ENCODE data around the gene CREBZF. TPM values are rescaled to one million over a fixed set of nuclear protein-coding genes. Genes with fewer than 3 reads are reported as not detected.

CREBZF gene
- total RNA-seq, 1 experiment from 2014 or later, result 60.3 TPM

DNA sequence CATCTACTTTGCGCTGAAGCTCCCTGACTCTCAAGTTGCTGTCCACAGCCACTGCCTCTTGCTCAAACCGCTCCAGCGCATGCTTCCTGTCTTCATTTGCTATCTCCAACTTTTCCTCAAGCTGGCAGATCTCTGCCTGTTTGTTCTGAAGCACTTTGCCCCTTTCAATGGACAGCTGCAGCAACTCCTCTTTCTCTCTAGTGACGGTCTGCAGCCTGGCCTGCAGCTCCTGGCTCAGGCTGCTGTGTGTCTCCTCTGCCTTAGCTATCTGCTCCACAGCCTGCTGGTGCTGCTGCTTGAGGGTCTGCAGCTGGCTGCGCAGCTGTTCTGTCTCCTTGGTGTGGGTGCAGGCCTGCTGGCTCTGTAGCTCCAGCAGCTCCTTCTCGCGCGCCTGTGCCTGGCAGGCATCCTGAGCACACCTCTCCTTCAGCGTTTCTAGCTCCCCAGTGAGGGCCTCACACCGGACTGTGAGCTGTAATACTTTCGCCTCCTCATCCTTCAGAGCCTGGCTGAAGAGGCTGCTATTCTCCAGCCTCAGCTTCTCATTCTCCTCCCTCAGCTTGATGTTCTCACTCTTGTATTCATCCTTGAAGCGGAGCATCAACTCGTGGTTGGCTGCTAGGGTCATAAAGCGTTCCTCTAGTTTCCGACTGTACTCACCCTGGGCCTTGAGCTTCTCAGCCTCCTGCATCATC is 20.3 kb upstream of the CREBZF start:
- intact Hi-C loops (cut with micrococcal nuclease; ENCODE audit: unreplicated experiment), result no loop called here
- Histone ChIP-seq H4K20me1 (ENCODE audit: insufficient read depth) (no peaks in the 10 kb centered on the region), H3K9me3 (ENCODE audit: insufficient read depth, low read depth) (no peaks in the 10 kb centered on the region), H3K27me3 (ENCODE audit: insufficient read depth, low read depth) (no peaks in the 10 kb centered on the region), H3K27ac (no peak overlapping the region), H3K4me3 (no peak overlapping the region), H2AFZ (no peak overlapping the region), H3K4me2 (no peak overlapping the region), H3K4me1 (replicated peaks; ENCODE audit: insufficient read depth) (peaks cover 8% of the 10 kb centered on the region; the same call in 1 of the 2 replicates), H3K9me2 (ENCODE audit: insufficient read depth) (no peaks in the 10 kb centered on the region), H3F3A (ENCODE audit: insufficient read depth, low read depth) (no peaks in the 10 kb centered on the region), H3K36me3 (ENCODE audit: low read depth) (no peaks in the 10 kb centered on the region), H3K79me2 (ENCODE audit: low read depth) (no peaks in the 10 kb centered on the region)
- ChIA-PET POLR2A (ENCODE audit: unreplicated experiment) (no interaction called here), CTCF (no interaction called here)
- DNase-seq, result no peak
- TF ChIP-seq EZH2 (IDR thresholded peaks at IDR 0.05; ENCODE audit: low read depth) (no peak), CTCF (conservative IDR thresholded peaks at IDR 0.05) (no peak)
- BruUV-seq (replicated peaks), result no TSS peak

DNA sequence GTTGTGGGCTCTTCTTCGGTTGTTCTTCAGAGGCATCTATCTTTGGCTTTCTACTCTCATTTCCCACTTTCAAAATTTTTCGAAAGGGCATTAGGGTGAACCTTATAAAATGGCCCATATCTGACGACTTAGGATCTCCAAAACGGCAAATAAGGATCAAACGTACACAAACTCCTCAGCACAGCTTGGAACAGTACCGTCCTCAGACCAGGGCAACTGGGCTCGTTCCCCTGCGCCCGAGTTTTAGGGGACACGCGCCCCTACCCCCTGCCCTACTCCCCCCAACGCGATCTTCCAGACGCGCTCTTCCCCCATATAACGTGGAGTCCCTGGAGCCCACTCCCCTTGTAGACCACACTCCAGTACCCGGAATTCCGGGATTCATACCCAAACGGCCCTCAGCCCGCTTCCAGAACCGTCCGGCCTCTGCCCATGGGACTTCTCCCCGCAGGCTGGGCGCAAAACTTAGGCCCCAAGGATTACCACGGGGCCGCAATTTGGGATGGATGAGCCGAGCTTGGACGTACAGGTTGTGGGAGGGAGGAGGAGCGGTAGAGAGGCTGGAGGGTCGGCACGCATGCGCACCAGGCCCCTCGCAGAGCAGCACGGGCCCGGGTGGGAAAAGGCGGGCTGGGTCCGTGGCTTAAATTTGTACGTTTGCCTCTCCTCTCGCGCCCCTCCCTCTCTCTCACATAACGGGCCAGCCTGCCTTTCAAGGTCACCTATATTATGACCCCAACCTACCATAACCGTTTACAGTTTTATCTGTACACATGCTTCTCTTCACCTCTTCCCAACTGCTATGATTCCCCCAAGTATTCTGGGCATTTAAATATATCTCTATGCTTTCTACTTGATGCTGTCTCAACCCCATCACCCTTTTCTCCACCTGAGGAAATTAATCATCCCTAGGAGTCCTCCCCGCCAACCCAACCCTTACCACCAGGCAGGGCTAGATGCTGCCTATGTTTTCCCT is 17.7 kb upstream of the CREBZF start:
- no peaks in the 10 kb centered on the region for H4K20me1 ChIP-seq (ENCODE audit: insufficient read depth)
- BruUV-seq (replicated peaks), result no TSS peak
- ChIA-PET POLR2A (ENCODE audit: unreplicated experiment) (no interaction called here), CTCF (no interaction called here)
- no peaks in the 10 kb centered on the region; the same call in 1 of the 2 replicates for H3K9me2 ChIP-seq (ENCODE audit: insufficient read depth)
- no peak overlapping the region for H2AFZ ChIP-seq
- H3K27ac ChIP-seq, result no peak overlapping the region
- TF ChIP-seq CTCF (conservative IDR thresholded peaks at IDR 0.05) (no peak), EZH2 (IDR thresholded peaks at IDR 0.05; ENCODE audit: low read depth) (no peak)
- intact Hi-C loops (cut with micrococcal nuclease; ENCODE audit: unreplicated experiment), result no loop called here
- no peaks in the 10 kb centered on the region for H3K9me3 ChIP-seq (ENCODE audit: insufficient read depth, low read depth)
- no peak overlapping the region for H3K4me3 ChIP-seq
- no peaks in the 10 kb centered on the region for H3F3A ChIP-seq (ENCODE audit: insufficient read depth, low read depth)
- DNase-seq, result no peak
- no peaks in the 10 kb centered on the region for H3K79me2 ChIP-seq (ENCODE audit: low read depth)
- no peaks in the 10 kb centered on the region for H3K27me3 ChIP-seq (ENCODE audit: insufficient read depth, low read depth)
- H3K4me1 ChIP-seq (replicated peaks; ENCODE audit: insufficient read depth), result no peaks in the 10 kb centered on the region
- no peak overlapping the region for H3K4me2 ChIP-seq
- no peaks in the 10 kb centered on the region for H3K36me3 ChIP-seq (ENCODE audit: low read depth)

GRCh38 chr11:85680897-85681296 is 16.0 kb upstream of the CREBZF start:
- Histone ChIP-seq H3K36me3 (ENCODE audit: low read depth) (no peaks in the 10 kb centered on the region), H3K9me3 (ENCODE audit: insufficient read depth, low read depth) (no peaks in the 10 kb centered on the region), H3K79me2 (ENCODE audit: low read depth) (no peaks in the 10 kb centered on the region), H3F3A (ENCODE audit: insufficient read depth, low read depth) (no peaks in the 10 kb centered on the region), H3K4me2 (no peak overlapping the region), H3K4me1 (replicated peaks; ENCODE audit: insufficient read depth) (no peaks in the 10 kb centered on the region), H3K9me2 (ENCODE audit: insufficient read depth) (no peaks in the 10 kb centered on the region; the same call in 1 of the 2 replicates), H3K27me3 (ENCODE audit: insufficient read depth, low read depth) (no peaks in the 10 kb centered on the region), H2AFZ (no peak overlapping the region), H3K27ac (no peak overlapping the region), H4K20me1 (ENCODE audit: insufficient read depth) (no peaks in the 10 kb centered on the region), H3K4me3 (no peak overlapping the region)
- no peak for TF ChIP-seq EZH2 (IDR thresholded peaks at IDR 0.05; ENCODE audit: low read depth)
- TF ChIP-seq CTCF (conservative IDR thresholded peaks at IDR 0.05), result no peak
- intact Hi-C loops (cut with micrococcal nuclease; ENCODE audit: unreplicated experiment), result no loop called here
- POLR2A ChIA-PET (ENCODE audit: unreplicated experiment), result interaction anchor here (0.6 kb wide), 1 partner anchor 564 kb away, joined by 3 read pairs; no protein-coding TSS in a partner anchor
- CTCF ChIA-PET, result no interaction called here
- no TSS peak for BruUV-seq (replicated peaks)
- no peak for DNase-seq
